GM21723 (cell line): ENCODE measurements around the gene RECQL5.
"Not testable (repeated sequence)": the region's sequence is repeated elsewhere in the genome, so short reads cannot be mapped to it uniquely, and the experiment has no call there.

ENCODE experiments used
- ATAC-seq: cut with Tn5 transposase; IDR thresholded peaks from one replicate; pipeline ENCODE4 v1.9.1; 2021; ENCODE audit warnings: mild to moderate bottlenecking, moderate library complexity; ENCODE audit not compliant: unreplicated experiment

RECQL5 gene

GRCh38 chr17:75649687-75650086 lies 17.3 kb downstream of the RECQL5 start:
- no peak for ATAC-seq

GRCh38 chr17:75647921-75648320 lies 19.0 kb downstream of the RECQL5 start:
- ATAC-seq, result no peak

DNA sequence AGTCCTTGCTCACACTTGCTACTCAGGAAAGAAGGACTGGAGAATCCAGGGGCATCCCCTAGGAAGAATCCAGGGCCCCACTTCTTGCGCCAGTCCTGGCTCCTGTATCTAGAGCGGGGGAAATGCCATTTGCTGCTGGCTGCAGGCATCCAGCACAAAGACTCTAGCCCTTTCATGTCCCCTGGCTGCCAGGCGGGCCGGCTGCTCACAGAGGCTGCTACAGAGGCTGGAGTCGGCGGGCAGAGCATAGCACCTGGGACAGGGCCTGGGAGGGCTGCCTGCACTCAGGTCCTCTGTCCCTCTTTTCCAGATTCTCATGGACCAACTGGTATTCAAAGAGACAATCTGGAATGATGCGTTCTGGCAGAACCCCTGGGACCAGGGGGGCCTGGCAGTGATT lies 19.9 kb downstream of the RECQL5 start:
- no peak for ATAC-seq

DNA sequence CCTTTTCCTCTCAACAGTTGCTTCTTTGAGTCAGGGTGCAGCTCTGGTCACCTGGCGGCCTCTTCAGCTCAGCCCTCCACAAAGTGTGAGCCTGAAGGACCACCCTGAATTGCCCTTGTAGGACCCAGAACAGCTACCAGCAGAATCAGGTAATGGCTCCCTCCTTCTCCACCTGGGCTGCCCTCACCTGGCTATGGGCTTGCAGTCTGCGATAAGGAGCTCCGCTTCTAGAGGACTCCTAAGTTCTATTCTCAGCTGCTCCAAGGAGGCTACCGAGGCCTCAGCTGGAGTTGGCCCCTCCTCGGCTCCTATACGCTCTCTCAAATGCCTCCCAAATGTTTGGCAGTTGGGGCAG lies 20.3 kb downstream of the RECQL5 start:
- no peak for ATAC-seq

GRCh38 chr17:75645889-75646637 lies 20.9 kb downstream of the RECQL5 start:
- no peak for ATAC-seq

DNA sequence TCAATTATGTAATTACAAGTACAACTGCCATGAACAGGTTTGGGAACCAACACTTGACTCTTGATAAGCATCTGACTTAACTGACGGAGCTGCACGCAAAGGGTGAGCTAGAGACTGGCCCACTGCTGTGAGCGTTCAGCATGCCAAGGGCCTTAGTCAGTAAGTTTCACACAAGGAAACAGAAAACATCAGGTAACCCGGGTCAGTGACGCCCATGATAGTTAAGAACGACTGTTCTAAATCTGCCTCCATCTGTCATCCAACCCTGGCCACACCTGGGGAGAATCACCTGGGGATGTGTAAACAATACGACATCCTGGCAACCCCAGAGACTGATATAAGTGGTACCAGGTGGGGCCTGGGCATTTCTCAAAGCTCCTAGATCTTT lies 21.5 kb downstream of the RECQL5 start:
- no peak for ATAC-seq

DNA sequence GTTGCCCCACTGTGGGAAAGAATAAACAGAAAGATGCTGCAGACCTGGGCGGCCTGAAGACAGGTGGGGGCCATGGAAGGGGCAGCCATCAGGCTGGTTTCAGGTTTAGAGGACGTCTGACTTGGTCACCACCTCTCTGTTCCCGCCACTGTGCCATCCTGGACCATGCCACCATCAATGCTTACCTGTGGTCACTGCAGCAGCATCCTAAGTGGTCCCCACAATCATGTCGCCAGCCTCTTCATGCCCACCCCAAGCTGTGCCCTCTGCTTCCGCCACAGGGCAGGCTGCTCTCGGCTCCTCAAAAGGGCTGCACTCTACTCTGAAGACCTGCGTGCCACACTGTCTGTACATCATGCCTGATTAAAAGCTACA lies 23.3 kb downstream of the RECQL5 start:
- no peak for ATAC-seq

DNA sequence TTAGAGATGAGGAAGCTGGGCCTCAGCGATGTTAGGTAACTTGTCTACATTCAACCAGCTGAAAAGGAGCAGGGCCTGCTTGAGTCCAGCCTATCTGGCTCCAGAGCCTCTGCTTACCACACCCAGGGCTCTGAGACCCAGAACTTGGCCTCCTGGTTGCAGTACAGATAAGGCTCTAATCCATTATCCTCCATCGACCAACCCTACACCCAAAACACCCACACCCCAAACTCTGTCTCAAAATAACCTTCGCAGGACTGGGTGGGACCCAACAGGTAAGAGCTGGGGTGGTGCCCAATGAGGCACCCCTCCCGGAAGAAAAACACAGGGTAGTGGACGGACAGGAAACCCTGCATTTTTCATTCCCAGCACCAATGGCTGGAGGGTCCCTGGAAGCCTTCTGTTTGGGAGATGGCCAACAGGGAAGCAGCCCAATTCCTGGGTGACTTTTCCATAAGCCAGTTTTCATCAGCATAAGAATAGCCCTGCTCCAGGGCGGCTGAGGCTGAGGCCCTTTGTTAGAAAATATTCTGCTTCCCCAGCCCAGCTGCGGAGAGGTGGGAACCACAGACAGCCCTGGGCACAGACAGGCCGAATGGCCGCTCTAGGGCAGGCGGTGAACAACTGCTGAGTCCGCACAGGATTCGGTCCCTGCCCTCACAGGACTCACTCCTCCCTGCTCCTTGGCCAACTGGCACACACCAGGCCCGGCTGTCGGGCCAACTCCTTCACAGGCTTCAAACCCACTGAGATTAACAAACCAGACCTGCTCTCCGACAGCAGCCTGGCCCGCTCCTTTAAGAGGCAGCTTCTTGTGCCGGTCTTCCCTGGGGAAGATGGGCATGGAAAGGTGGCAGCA lies 23.9 kb downstream of the RECQL5 start:
- no peak for ATAC-seq

DNA sequence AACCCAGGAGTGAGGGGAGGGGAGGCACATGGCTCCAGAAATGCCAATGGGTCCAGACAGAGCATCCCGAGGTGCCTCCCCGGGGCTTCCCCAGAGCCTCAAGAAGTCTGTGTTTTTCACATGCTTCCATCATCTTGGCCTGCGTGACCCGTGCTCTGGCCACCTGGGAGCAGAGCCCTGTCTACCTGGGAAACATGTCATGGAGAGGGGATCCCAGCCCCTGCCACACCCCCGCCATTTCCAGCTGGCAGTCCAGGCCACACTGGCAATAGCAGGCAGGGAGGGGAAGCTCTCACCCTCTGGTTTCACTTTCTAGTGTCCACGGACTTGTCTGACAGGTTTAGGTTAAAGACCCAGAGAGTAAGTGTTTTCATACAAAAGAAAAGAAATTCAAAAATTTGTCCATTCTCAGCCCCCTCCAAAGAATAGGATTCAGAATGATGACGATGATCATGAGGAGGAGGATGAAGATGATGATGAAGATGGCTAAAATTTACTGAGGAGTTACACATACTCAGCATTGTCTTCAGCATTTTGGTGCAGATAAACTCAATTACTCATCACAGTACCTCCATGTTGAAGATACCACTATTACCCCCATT lies 24.7 kb downstream of the RECQL5 start:
- no peak for ATAC-seq

GRCh38 chr17:75641343-75641742 lies 25.6 kb downstream of the RECQL5 start:
- no peak for ATAC-seq

GRCh38 chr17:75640556-75641119 lies 26.3 kb downstream of the RECQL5 start:
- no peak for ATAC-seq

DNA sequence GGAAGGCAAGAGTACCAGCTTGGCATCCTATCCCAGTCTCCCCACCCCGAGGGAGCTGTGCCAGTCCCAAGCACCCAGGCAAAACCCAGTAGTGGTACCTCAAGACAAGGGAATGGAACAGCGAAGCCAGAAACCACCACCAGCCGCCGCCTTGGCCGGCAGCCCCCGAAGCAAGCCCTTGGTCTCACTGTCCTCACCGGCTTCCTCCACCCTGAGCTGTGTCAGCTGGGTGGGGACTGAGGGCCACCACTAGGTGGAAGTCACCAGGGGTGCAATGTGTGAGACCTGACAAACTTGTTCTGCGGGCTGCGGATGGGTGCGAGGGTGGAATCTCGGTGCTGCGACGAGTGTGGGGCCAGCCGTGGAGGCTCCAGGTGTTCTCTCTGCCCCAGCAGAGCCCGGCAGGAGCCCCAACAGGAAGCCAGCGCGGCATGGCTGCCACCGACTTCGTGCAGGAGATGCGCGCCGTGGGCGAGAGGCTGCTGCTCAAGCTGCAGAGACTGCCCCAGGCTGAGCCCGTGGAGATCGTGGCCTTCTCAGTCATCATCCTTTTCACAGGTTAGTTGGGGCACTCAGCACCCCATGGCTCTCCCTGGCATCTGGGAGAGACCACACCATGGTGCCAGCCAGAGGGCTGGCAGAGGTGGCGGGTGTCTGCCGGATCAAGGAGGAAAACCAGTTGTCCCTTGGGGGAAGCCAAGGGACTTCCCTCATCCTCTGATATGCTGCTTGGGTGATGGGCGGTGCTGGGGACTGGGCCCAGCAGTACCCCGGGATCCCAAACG lies 27.0 kb downstream of the RECQL5 start:
- ATAC-seq, result no peak

- no peak for ATAC-seq
Observed at GRCh38 chr17:75639327-75639726, 27.6 kb downstream of the RECQL5 start.

DNA sequence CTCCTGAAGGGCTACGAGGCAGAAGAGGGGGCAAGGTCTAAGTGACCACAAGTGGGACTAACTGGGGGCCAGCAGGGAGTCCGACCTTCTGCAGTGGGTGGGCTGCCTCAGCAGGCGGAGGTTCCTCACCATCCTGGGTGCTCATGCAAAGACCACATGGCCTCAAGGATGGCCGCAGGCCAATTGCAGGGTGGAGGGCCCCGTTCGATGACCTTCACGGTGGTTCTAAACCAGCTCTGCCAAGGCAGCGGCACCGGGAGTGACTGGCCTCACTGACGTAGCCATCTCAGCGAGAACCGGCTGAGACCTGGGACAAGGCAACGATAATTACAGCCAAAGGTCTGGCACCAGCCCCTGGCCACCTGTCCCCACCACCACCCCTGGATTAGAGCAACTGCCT lies 28.1 kb downstream of the RECQL5 start:
- ATAC-seq, result no peak

- ATAC-seq, result not testable (repeated sequence)
Observed at GRCh38 chr17:75638039-75638438, 28.9 kb downstream of the RECQL5 start.

GRCh38 chr17:75637551-75637950 lies 29.4 kb downstream of the RECQL5 start:
- ATAC-seq, result no peak

GRCh38 chr17:75637143-75637538 lies 29.8 kb downstream of the RECQL5 start:
- ATAC-seq, result no peak

DNA sequence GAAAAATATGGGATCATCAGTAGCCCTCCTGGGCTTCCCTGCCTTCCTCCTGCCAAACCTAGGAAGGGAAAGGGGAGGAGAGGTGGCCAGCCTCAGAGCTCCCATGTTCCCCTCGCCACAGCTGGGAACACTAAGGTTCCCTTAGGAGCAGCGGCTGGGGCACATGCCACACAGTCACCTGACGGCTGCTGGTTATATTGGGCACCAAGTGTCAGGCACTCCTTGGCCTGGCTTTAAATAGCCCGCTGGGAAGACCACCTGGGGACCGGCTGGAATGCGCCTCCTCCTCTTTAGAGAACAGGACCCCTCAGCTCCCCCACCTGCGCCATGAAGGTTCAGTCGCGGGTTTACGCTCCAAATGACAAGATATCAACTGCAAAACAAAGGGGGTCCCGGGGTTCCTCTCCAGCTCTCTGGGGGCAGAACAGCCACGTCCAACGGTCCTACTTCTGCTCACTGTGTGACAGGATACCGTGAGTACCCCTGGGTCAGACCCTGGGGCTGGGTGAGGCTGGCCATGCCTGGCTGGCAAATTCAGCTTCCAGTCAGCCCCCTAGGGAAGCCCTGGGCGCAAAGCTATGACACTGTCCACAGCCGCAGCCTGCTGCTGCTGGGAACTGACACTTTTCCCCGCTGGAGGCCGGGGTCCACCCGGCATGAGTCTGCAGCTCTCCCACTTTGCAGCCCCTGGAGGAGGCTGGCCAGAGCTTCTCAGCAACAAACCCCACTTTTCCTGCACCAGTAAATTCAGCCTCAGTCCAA lies 30.4 kb downstream of the RECQL5 start:
- no peak for ATAC-seq

DNA sequence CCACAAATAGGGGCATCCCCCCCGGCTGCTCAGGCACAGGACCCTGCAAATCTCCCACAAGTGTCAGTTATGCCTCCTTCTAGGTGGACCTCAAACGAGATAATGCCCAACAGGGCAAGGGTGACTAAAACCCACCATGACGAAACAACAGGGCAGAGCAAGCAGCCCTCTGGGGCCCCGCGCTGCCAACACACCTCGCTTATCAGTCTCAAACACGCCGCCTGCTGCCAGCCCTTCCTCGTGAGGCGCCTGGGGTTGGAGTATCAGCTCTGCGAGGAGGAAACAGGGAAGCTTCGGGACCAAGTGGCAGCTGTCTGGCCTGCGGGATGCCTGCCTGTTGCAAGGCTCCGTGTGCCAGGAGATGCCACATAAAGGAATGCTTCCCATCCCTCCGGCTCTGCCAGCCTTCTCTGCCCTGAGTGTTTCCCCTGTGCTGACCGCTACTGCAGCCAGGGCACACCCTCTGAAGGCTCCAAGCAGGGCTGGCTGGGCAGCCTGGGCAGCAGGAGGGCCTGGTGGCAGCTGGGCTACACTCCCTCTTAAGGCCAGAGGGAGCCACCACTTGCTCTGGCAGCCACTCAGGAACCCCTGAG lies 31.2 kb downstream of the RECQL5 start:
- ATAC-seq, result no peak
